Calu3 (cell line): ENCODE results near the gene NEB. TPM values are rescaled to one million over a fixed set of nuclear protein-coding genes. Genes with fewer than 3 reads are reported as not detected.

Source experiments
- BruUV-seq: library from RNA; stranded (reverse); fragments of 400-500 nt; replicated peaks from 2 replicates; lab custom pipeline; 2021; lab: Mats Ljungman, UMichigan
- CTCF ChIA-PET: fragments of 300-600 bp; sonication (Branson Sonifier 250); formaldehyde crosslinking; loops from one replicate; lab custom pipeline; 2022; ENCODE audit warnings: antibody characterized with exemption; lab: Charles Lee
- DNase-seq: peaks from one replicate; pipeline ENCODE4 v3.0.0; 2022
- H3K27ac Mint-ChIP-seq: one replicate; pipeline ENCODE4 v1.8.0; 2022; ENCODE audit warnings: mixed read lengths; ENCODE audit not compliant: unreplicated experiment
- H3K27me3 Mint-ChIP-seq: one replicate; pipeline ENCODE4 v1.8.0; 2022; ENCODE audit warnings: mixed read lengths; ENCODE audit not compliant: unreplicated experiment
- H3K36me3 Mint-ChIP-seq: one replicate; pipeline ENCODE4 v1.8.0; 2022; ENCODE audit warnings: mild to moderate bottlenecking, moderate library complexity, mixed read lengths; ENCODE audit not compliant: insufficient read depth, unreplicated experiment
- H3K4me1 Mint-ChIP-seq: one replicate; pipeline ENCODE4 v1.8.0; 2022; ENCODE audit warnings: mild to moderate bottlenecking, low read depth, mixed read lengths; ENCODE audit not compliant: unreplicated experiment
- H3K4me3 Mint-ChIP-seq: one replicate; pipeline ENCODE4 v1.8.0; 2022; ENCODE audit warnings: mild to moderate bottlenecking, low read depth, moderate library complexity, mixed read lengths; ENCODE audit not compliant: unreplicated experiment
- H3K9me3 Mint-ChIP-seq: one replicate; pipeline ENCODE4 v1.8.0; 2022; ENCODE audit warnings: low read depth, mixed read lengths; ENCODE audit not compliant: unreplicated experiment
- CTCF ChIP-seq: fragments of 200-600 bp; IDR thresholded peaks from one replicate; pipeline ENCODE4 v1.8.0; 2022; ENCODE audit warnings: antibody characterized with exemption; ENCODE audit not compliant: unreplicated experiment
- intact Hi-C: fragments of 100-400 bp; cut with micrococcal nuclease; formaldehyde crosslinking; loops from one replicate; pipeline ENCODE4 v1.10.0; 2022; ENCODE audit not compliant: unreplicated experiment
- total RNA-seq: library from RNA; stranded (reverse); gene quantifications from 2 replicates; pipeline ENCODE4 v1.2.3, GENCODE V29; 2022

Gene NEB
- total RNA-seq, 1 experiment from 2014 or later: 27.5 TPM

GRCh38 chr2:151484100-151484499 lies 250.2 kb downstream of the NEB start:
- H3K4me3 Mint-ChIP-seq: no peak overlapping the region
- intact Hi-C loops: no loop called here
- CTCF ChIA-PET: no interaction called here

GRCh38 chr2:151483546-151483945 lies 250.7 kb downstream of the NEB start:
- H3K9me3 Mint-ChIP-seq: no peaks in the 10 kb centered on the region
- no peak overlapping the region for H3K4me3 Mint-ChIP-seq
- no peak overlapping the region for H3K27ac Mint-ChIP-seq
- TF ChIP-seq CTCF: no peak
- peaks cover 27% of the 10 kb centered on the region for H3K36me3 Mint-ChIP-seq
- H3K4me1 Mint-ChIP-seq: no peaks in the 10 kb centered on the region
- no peaks in the 10 kb centered on the region for H3K27me3 Mint-ChIP-seq
- CTCF ChIA-PET: no interaction called here
- intact Hi-C loops: no loop called here
- DNase-seq: no peak
- no TSS peak for BruUV-seq

More at GRCh38 chr2:151484100-151484499, 250.2 kb downstream of the NEB start:
- H3K36me3 Mint-ChIP-seq: peaks cover 24% of the 10 kb centered on the region
- DNase-seq: no peak
- H3K27ac Mint-ChIP-seq: no peak overlapping the region
- BruUV-seq: no TSS peak
- no peaks in the 10 kb centered on the region for H3K27me3 Mint-ChIP-seq
- TF ChIP-seq CTCF: no peak
- H3K4me1 Mint-ChIP-seq: no peaks in the 10 kb centered on the region
- H3K9me3 Mint-ChIP-seq: no peaks in the 10 kb centered on the region

GRCh38 chr2:151482171-151482725 lies 252.0 kb downstream of the NEB start:
- Mint-ChIP-seq H3K27me3 (no peaks in the 10 kb centered on the region), H3K4me1 (no peaks in the 10 kb centered on the region), H3K27ac (no peak overlapping the region), H3K36me3 (peaks cover 40% of the 10 kb centered on the region), H3K4me3 (no peak overlapping the region), H3K9me3 (no peaks in the 10 kb centered on the region)
- BruUV-seq: no TSS peak
- intact Hi-C loops: no loop called here
- CTCF ChIA-PET: no interaction called here
- no peak for DNase-seq
- no peak for TF ChIP-seq CTCF

- BruUV-seq: no TSS peak
- TF ChIP-seq CTCF: no peak
- no peaks in the 10 kb centered on the region for H3K9me3 Mint-ChIP-seq
- peaks cover 45% of the 10 kb centered on the region for H3K36me3 Mint-ChIP-seq
- CTCF ChIA-PET: no interaction called here
- intact Hi-C loops: no loop called here
- H3K4me3 Mint-ChIP-seq: no peak overlapping the region
- no peaks in the 10 kb centered on the region for H3K4me1 Mint-ChIP-seq
- no peaks in the 10 kb centered on the region for H3K27me3 Mint-ChIP-seq
- DNase-seq: no peak
- H3K27ac Mint-ChIP-seq: no peak overlapping the region
Observed at GRCh38 chr2:151481744-151482143, 252.5 kb downstream of the NEB start.
